GM12874 (cell line): ENCODE data around the gene SEMA6B.

Experiments
- TF ChIP-seq, protein P1 (sequence below): IDR thresholded peaks from 2 replicates; pipeline ENCODE4 v1.5.1; 2011; ENCODE audit warnings: low read depth, mild to moderate bottlenecking, control low read depth, low read length, moderate library complexity; ENCODE audit not compliant: insufficient read depth

Gene SEMA6B

DNA sequence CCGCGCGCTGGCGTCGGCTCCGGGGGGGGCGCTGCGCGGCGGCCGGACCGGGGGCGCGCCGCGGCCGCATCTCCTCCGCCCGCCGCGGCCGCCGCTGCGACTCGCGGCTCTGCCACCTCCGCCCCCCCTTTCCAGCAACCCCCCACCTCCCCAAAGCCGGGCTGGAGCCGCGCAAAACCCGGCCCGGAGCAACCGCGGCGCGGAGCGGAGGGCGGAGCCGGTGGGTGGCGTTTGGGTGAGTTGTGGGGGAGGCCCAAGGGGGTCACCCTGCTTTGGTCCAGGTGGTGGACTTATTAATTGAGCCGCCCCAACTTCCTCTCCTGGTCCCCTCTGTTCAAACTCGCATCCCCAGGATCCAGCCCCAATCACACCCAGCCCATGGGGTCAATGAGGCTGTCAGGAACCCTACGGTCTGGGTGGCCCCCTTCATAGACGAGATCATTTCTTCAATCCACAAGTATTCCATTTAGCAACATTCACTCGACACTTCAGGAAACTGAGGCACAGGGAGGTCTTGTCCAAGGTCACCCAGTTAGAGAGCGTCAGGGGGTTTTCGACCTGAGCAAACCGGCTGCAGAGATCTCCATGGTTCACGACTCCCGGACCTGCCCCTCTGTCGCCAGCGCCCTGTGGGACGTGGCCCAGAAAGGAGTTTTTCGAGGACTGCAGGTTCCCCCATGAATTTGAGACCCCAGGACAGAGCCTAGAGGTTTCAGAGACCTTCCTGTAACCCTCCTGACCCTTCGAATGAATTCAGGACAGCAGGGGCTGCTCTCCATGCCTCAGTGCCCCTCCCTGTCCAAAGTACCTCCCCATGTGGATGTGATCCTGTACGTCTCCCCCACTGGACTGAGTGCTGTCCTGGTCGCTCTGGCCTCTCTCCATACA lies 22.4 kb upstream of the SEMA6B start:
- TF ChIP-seq, protein P1, sequence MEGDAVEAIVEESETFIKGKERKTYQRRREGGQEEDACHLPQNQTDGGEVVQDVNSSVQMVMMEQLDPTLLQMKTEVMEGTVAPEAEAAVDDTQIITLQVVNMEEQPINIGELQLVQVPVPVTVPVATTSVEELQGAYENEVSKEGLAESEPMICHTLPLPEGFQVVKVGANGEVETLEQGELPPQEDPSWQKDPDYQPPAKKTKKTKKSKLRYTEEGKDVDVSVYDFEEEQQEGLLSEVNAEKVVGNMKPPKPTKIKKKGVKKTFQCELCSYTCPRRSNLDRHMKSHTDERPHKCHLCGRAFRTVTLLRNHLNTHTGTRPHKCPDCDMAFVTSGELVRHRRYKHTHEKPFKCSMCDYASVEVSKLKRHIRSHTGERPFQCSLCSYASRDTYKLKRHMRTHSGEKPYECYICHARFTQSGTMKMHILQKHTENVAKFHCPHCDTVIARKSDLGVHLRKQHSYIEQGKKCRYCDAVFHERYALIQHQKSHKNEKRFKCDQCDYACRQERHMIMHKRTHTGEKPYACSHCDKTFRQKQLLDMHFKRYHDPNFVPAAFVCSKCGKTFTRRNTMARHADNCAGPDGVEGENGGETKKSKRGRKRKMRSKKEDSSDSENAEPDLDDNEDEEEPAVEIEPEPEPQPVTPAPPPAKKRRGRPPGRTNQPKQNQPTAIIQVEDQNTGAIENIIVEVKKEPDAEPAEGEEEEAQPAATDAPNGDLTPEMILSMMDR, result no peak

DNA sequence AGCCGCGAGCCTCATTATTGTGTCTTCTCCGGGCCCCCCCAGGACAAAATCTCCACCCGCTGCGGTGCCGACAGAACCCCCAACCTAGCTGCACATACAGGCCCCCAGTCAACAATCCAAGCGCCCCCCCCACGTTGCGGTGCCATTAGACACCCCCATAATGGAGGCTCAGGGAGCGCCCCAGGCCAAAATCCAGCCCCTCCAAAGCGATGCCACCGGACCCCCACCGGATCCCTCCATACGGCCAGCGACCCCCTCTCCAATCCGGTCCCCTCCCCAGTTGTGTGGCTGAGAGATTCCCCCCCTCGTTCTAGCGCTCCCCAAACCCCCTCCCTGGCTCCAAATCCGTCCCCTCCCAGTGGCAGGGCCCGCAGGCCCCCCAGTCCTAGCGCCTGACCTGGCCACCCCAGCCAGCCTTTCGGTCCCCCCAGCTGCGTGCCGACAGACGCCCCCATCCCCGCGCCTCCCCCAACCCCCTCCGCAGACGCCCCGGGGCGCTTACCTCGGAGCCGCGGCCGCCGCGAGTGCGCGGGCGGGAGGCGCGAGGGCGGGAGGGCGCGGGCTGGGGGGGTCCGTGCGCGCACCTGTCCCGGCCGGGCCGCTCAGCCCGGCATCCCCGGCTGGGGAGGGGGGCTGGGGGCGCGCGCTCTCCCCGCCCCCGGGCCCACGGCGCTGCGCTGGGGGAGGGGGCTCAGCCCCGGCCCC lies 21.6 kb upstream of the SEMA6B start:
- TF ChIP-seq, protein P1, result no peak

DNA sequence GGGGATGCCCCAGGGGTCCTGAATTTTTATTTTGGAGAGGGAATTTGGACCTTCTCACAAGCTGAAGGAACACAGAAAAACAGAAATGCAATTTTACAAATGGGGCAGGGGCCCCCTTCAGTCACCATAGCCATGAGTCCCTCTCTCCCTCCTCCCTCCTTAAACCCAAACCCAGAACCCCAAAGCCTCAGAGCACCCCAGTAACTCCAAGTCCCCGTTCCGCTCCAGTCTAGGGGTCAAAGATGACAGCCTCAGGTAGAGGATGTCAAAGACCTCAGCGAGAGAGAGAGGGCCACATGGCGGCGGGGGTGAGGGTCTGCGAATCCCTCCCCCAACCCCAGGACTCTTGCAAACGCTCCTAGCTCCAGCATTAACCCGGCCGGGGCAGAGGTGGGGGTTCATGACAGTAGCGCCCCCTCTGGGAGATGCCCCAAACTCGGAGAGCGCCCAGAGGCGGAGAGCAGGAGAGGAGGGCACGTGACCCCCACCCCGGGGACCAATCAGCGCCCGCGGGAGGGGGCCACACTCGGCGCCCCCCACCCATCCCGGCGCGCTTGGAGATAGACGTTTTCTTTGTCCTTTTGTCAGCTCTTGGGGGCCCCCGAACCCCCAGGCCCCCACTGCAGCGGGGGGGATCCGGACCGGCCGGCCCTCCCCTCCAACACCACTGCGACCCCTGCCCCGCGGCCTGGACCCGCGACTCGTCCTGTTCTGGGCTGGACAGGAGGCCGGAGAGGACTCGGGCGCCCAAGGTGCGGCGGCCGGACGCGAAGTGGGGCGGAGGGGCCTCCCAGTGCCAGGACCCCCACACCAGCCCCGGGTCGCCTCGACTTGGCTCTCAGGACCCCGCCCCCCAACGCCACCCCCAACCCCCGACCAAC lies 20.8 kb upstream of the SEMA6B start:
- TF ChIP-seq, protein P1, result 0 out of 2 replicates have a peak, but pooled peaks have one; percentile 4

DNA sequence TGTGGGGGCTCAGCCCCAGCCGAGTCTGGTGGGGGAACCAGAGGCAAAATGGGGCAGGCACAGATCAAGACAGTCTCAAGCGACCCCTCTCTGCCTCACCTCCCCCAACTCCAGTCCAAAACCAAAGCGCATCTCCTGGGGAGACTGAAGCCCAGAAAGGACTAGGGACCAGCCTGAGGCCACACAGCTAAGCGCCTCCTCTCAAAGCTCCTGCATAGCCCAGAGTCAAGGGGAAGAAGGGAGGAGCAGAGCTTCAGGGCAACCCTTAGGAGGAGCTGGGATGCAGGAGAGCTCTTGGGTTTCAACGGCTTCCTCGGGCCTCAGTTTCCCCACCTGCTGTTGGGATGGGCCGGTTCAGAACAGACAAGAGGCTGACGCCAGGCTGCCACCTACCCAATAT lies 19.9 kb upstream of the SEMA6B start:
- TF ChIP-seq, protein P1, result no peak

DNA sequence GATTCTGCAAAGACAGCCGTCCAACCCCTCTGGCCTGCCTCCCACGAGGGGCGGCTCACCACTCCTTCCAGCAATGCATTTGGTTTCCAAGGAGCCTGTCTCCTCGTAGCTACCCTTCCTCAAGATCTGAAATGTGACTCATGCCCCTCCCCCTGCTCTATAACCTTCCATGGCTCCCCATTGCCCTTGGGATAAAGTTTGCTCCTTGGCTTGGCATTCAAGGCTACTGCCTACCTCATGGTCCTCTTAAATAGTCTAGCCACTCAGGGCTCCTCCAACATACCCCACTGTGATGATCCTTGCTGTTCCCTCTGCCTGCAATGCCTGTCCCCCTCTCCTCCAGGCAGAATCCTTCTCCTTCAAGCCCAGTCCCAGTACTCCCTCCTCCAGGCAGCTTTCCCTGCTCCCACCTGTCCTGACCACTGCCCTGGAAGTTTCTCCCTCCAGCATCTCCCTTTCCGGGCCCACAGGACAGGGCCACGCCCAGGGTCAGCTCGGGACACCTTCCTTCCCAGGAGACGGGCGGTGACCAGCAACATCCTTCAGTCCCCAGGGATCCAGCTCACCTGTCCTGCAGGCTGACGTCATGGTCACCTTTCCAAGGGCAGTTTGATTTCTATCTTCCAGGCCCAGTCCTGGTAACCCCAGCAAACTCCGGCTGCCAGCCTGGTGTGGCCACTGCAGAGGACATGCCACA lies 19.2 kb upstream of the SEMA6B start:
- TF ChIP-seq, protein P1, result no peak

DNA sequence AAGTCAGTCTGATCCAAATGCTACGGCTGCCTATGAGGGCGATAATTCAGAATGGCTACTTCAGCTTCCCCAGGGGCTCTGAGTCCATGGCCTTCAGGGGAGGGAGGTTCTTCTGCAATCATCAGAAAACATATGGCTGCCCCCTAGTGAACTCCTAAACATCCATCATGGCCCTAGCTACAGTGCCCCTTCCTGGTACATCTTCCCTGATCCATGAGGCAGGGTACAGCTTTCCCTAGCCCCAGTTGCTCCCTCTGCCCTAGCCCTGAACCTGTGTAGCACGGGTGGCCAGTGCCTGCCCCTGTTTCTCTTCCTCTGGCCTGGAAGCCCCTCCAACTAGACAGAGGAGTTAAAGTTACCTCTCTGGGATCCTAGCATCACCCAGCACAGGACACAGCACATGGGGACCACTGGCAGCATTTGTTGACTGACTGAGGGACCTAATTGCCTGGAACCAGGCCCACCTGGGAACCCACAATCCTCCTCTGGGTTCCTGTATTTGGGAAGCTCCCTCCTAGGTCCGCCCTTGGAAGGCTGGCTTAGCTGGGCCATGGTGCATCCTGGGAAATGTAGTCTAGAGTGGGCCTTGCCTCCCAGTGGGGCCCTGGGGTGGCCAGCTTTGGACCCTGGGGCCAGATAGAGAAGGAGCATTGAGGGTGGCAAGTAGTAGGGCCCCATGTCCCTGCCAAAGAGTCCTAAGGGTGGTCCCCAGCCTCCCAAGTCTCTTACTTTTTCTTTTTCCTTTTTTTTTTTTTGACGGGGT lies 17.7 kb upstream of the SEMA6B start:
- TF ChIP-seq, protein P1, result no peak
